HepG2 (cell line): Measurements from ENCODE around the gene LITAF. TPM values are rescaled to one million over a fixed set of nuclear protein-coding genes. Genes with fewer than 3 reads are reported as not detected.

Experiments
- ATAC-seq: fragments of 200-7000 bp; cut with Tn5 transposase; 3 replicates; pipeline ENCODE4 v1.9.1; 2020; ENCODE audit warnings: mild to moderate bottlenecking, moderate library complexity
- BruUV-seq: library from RNA; stranded (reverse); fragments of 400-500 nt; replicated peaks from 2 replicates; lab custom pipeline; 2021; lab: Mats Ljungman, UMichigan
- CTCF ChIA-PET: fragments of 300-600 bp; formaldehyde crosslinking; extraction: SDS; loops from one replicate; lab custom pipeline; 2021; ENCODE audit warnings: low total read pairs, inconsistent platforms, low intra/inter-chr PET ratio; lab: Yijun Ruan, JAX
- POLR2A ChIA-PET: fragments of 350-600 bp; sonication (Branson Sonifier 250); formaldehyde crosslinking; loops from one replicate; lab custom pipeline; 2020; ENCODE audit warnings: antibody characterized with exemption, inconsistent platforms; lab: Yijun Ruan, JAX
- DNase-seq: peaks from one replicate; pipeline ENCODE4 v3.0.0-alpha.2; 2015; ENCODE audit warnings: low spot score
- FAIRE-seq: peaks from 3 replicates; lab custom pipeline; 2011; peaks lifted over from hg19 to GRCh38; lab: Jason Lieb, UNC
- H2AFZ ChIP-seq: one replicate; pipeline ENCODE4 v1.6.1; 2011; ENCODE audit warnings: low read length, inconsistent platforms
- H3K27ac ChIP-seq: fragments of 300-600 bp; 3 replicates; pipeline ENCODE4 v1.8.0; 2011; ENCODE audit warnings: mixed run types, mild to moderate bottlenecking, mixed read lengths, low read length, inconsistent platforms; ENCODE audit not compliant: insufficient read depth; ENCODE audit errors: extremely low read length
- H3K27me3 ChIP-seq, 2 experiments: fragments of 200-600 bp in 1 of 2; 2 replicates in 1 of 2; 3 replicates in 1 of 2; pipeline versions ENCODE4 v1.6.0 to v1.8.0; 2011; ENCODE audit warnings: low read length in 2 of 2, mild to moderate bottlenecking in 2 of 2, moderate library complexity in 2 of 2, inconsistent platforms in 1 of 2; ENCODE audit not compliant: insufficient read depth in 2 of 2, control insufficient read depth in 1 of 2
- H3K36me3 ChIP-seq, 2 experiments: fragments of 200-600 bp in 1 of 2; replicated peaks in 1 of 2; 2 replicates in 1 of 2; 3 replicates in 1 of 2; pipeline versions ENCODE4 v1.5.1 to v1.8.0; 2011; ENCODE audit warnings: low read length in 2 of 2, inconsistent platforms in 1 of 2; ENCODE audit not compliant: insufficient read depth in 2 of 2, control insufficient read depth in 1 of 2
- H3K4me1 ChIP-seq: 2 replicates; pipeline ENCODE4 v1.5.1; 2012; ENCODE audit warnings: low read length, inconsistent platforms; ENCODE audit not compliant: insufficient read depth
- H3K4me2 ChIP-seq: 2 replicates; pipeline ENCODE4 v1.6.0; 2011; ENCODE audit warnings: low read depth, low read length, inconsistent platforms
- H3K4me3 ChIP-seq, 3 experiments: fragments of 200-600 bp in 1 of 3; sonication (generic), shearing (Covaris generic) in 1 of 3; replicated peaks in 1 of 3; 2 replicates each; pipeline ENCODE4 v1.5.1; 2011 to 2016; ENCODE audit warnings: low read length in 3 of 3, inconsistent platforms in 2 of 3, low read depth in 2 of 3, mild to moderate bottlenecking in 2 of 3, control low read depth in 1 of 3, mixed read lengths in 1 of 3; ENCODE audit not compliant: insufficient read depth in 1 of 3
- H3K79me2 ChIP-seq: one replicate; pipeline ENCODE4 v1.6.1; 2011; ENCODE audit warnings: low read length, inconsistent platforms; ENCODE audit not compliant: insufficient read depth
- H3K9ac ChIP-seq: 2 replicates; pipeline ENCODE4 v1.6.0; 2011; ENCODE audit warnings: mild to moderate bottlenecking, low read depth, low read length, inconsistent platforms; ENCODE audit not compliant: insufficient read depth
- H3K9me3 ChIP-seq: 2 replicates; pipeline ENCODE4 v1.5.1; 2012; ENCODE audit warnings: mild to moderate bottlenecking, low read length
- H4K20me1 ChIP-seq: 2 replicates; pipeline ENCODE4 v1.6.0; 2011; ENCODE audit warnings: inconsistent platforms, mild to moderate bottlenecking, low read length, moderate library complexity; ENCODE audit not compliant: insufficient read depth
- ATAD3A ChIP-seq: sonication (generic); formaldehyde crosslinking; IDR thresholded peaks from 2 replicates; pipeline ENCODE4 v1.4.0; 2020; ENCODE audit warnings: missing genetic modification reagents
- EZH2 ChIP-seq: conservative IDR thresholded peaks from 2 replicates; pipeline ENCODE4 v1.6.1; 2012; ENCODE audit warnings: mild to moderate bottlenecking, low read depth, low read length, moderate library complexity
- GTF3A ChIP-seq: sonication (generic); formaldehyde crosslinking; conservative IDR thresholded peaks from 2 replicates; pipeline ENCODE4 v1.4.0; 2020; ENCODE audit warnings: mild to moderate bottlenecking, missing genetic modification reagents
- MEF2D ChIP-seq: sonication (generic); formaldehyde crosslinking; IDR thresholded peaks from 2 replicates; pipeline ENCODE4 v1.5.1; 2020; ENCODE audit warnings: mild to moderate bottlenecking, missing genetic modification reagents
- PRMT3 ChIP-seq: sonication (generic); formaldehyde crosslinking; IDR thresholded peaks from 2 replicates; pipeline ENCODE4 v1.8.1; 2022; ENCODE audit warnings: low read depth, mild to moderate bottlenecking, moderate library complexity, missing genetic modification reagents, borderline replicate concordance
- SCMH1 ChIP-seq: sonication (generic); formaldehyde crosslinking; IDR thresholded peaks from 2 replicates; pipeline ENCODE4 v1.9.0; 2021; ENCODE audit warnings: missing genetic modification reagents, mild to moderate bottlenecking, borderline replicate concordance
- SIN3A ChIP-seq: IDR thresholded peaks from 2 replicates; pipeline ENCODE4 v1.6.1; 2011; ENCODE audit warnings: low read depth, mild to moderate bottlenecking, control low read depth, low read length, borderline replicate concordance
- SMC3 ChIP-seq: IDR thresholded peaks from 2 replicates; pipeline ENCODE4 v1.6.1; 2011; ENCODE audit warnings: low read length, improper control_type of control experiment
- ZNF256 ChIP-seq: sonication (generic); formaldehyde crosslinking; conservative IDR thresholded peaks from 2 replicates; pipeline ENCODE4 v1.4.0; 2020; ENCODE audit warnings: missing genetic modification reagents
- ZNF510 ChIP-seq: sonication (generic); formaldehyde crosslinking; IDR thresholded peaks from 2 replicates; pipeline ENCODE4 v1.4.0; 2020; ENCODE audit warnings: low read depth, mild to moderate bottlenecking, missing genetic modification reagents
- ZNF607 ChIP-seq: sonication (generic); formaldehyde crosslinking; IDR thresholded peaks from 2 replicates; pipeline ENCODE4 v1.5.1; 2020; ENCODE audit warnings: missing genetic modification reagents, mild to moderate bottlenecking, borderline replicate concordance
- ZNF749 ChIP-seq: sonication (generic); formaldehyde crosslinking; IDR thresholded peaks from 2 replicates; pipeline ENCODE4 v1.8.0; 2022; ENCODE audit warnings: mild to moderate bottlenecking, missing genetic modification reagents, moderate library complexity, borderline replicate concordance
- WGBS: methylation state at CpG from one replicate; pipeline ENCODE4 v1.1.6; 2017; ENCODE audit warnings: low lambda C conversion rate; 5-methylcytosine and 5-hydroxymethylcytosine counted together
- in situ Hi-C: cut with HindIII; loops from 2 replicates; pipeline ENCODE4 v1.10.0; 2017; ENCODE audit warnings: low pct_unique_long_range_greater_than_20kb; ENCODE audit not compliant: extremely low pct_ligation_motif_present
- intact Hi-C: fragments of 100-400 bp; cut with micrococcal nuclease; formaldehyde crosslinking; loops from one replicate; pipeline ENCODE4 v1.10.0; 2022; ENCODE audit not compliant: unreplicated experiment
- polyA plus RNA-seq, 8 experiments: library from polyadenylated mRNA; depleted of rRNA in 3 of 8; stranded (reverse) in 7 of 8; unstranded in 1 of 8; fragments of >200 nt; fragmentation: Illumina TruSeq in 4 of 8; extraction: Trizol in 4 of 8; gene quantifications; 2 replicates each; pipeline versions ENCODE4 v1.2.1 to v1.2.3, GENCODE V29; 2011 to 2016; ENCODE audit warnings: low read depth in 4 of 8, missing spikeins in 1 of 8, mixed read lengths in 1 of 8; ENCODE audit not compliant: insufficient read depth in 1 of 8
- total RNA-seq, 5 experiments: library from RNA; depleted of rRNA; stranded (reverse); fragments of >200 nt; fragmentation: Illumina TruSeq; extraction: Trizol; gene quantifications; 2 replicates each; pipeline ENCODE4 v1.2.3, GENCODE V29; 2016; ENCODE audit warnings: low read depth in 1 of 5
- TF ChIP-seq, protein P1 (sequence below): sonication (generic); formaldehyde crosslinking; IDR thresholded peaks from 2 replicates; pipeline ENCODE4 v1.5.0; 2020; ENCODE audit warnings: mild to moderate bottlenecking, missing genetic modification reagents, borderline replicate concordance
- TF ChIP-seq, protein P2 (sequence below): sonication (generic); formaldehyde crosslinking; IDR thresholded peaks from 2 replicates; pipeline ENCODE4 v1.4.0; 2020; ENCODE audit warnings: low read depth, mild to moderate bottlenecking, missing genetic modification reagents

LITAF gene
- total and polyA plus RNA-seq, 2 of the 13 experiments (the other 11 are each of a cell fraction or from before 2014, with no cell fraction given), result 80.1 to 141 TPM

DNA sequence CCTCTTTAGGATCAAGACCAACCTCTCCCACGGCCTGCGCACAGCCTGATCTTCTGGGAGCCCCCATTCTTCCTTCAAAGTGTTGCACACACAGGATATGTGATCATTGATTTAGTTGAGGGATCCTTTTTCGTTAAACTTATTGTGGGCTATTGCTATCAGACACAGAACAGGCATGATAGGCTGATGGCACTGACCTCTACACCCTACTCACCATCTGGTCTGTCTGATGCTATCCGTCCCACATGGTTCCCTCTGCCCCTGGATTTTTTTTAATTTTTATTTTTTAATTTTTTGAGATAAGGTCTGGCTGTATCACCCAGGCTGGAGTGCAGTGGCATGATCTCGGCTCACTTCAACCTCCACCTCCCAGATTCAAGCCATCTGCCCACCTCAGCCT, 19.2 kb upstream of the LITAF start:
- CTCF ChIA-PET, result interaction anchor here (1.2 kb wide), 1 partner anchor 36 kb away, joined by 3 read pairs; no protein-coding TSS in a partner anchor
- WGBS, result 63% methylated on average over 5 of the region's 5 CpGs
- DNase-seq (no peak), ATAC-seq (no peak), FAIRE-seq (no peak)
- H3K4me2 ChIP-seq, result no peak overlapping the region
- TF ChIP-seq SCMH1, result no peak
- TF ChIP-seq GTF3A (CRISPR knock-in tag), result no peak
- TF ChIP-seq MEF2D, result no peak
- no peak for TF ChIP-seq PRMT3 (CRISPR knock-in tag)
- TF ChIP-seq ATAD3A, result no peak
- no peak for TF ChIP-seq SMC3
- H4K20me1 ChIP-seq, result no peaks in the 10 kb centered on the region
- intact Hi-C loops (no loop called here), in situ Hi-C loops (no loop called here)
- POLR2A ChIA-PET, result no interaction called here
- no peaks in the 10 kb centered on the region for H3K79me2 ChIP-seq
- no peaks in the 10 kb centered on the region for H3K9me3 ChIP-seq
- H3K9ac ChIP-seq, result no peak overlapping the region
- BruUV-seq, result no TSS peak
- H3K4me1 ChIP-seq, result peaks cover 12% of the 10 kb centered on the region; the same call in 1 of the 2 replicates
- no peaks in the 10 kb centered on the region for H3K36me3 ChIP-seq
- H3K27ac ChIP-seq, result no peak overlapping the region
- no peak overlapping the region for H2AFZ ChIP-seq
- H3K4me3 ChIP-seq, result no peak overlapping the region
- H3K27me3 ChIP-seq, result peaks cover 12 to 76% of the 10 kb centered on the region in 2 experiments; a peak in 4 of 5 replicates

DNA sequence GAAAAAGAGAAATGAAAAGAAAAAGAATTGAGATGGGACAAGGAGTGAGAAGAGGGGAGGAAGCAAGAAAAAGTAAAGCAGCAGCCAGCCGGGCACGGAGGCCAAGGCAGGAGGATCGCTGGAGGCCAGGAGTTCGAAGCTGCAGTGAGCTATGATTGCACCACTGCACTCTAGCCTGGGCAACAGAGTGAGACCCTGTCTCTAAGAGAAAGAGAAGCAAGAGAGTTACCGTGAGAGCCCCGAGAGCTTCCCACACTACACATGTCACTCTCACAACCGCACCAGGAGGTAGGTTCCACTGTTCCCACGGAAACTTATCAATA, 18.8 kb upstream of the LITAF start:
- ATAC-seq (no peak), DNase-seq (no peak), FAIRE-seq (no peak)
- Histone ChIP-seq H4K20me1 (no peaks in the 10 kb centered on the region), H3K4me3 (no peak overlapping the region), H3K79me2 (no peaks in the 10 kb centered on the region), H3K27ac (no peak overlapping the region), H3K9me3 (no peaks in the 10 kb centered on the region), H3K36me3 (no peaks in the 10 kb centered on the region), H3K27me3 (peaks cover 12 to 77% of the 10 kb centered on the region in 2 experiments; a peak in 4 of 5 replicates), H3K9ac (no peak overlapping the region), H3K4me2 (no peak overlapping the region), H3K4me1 (peaks cover 12% of the 10 kb centered on the region; the same call in 1 of the 2 replicates), H2AFZ (no peak overlapping the region)
- CTCF ChIA-PET, result no interaction called here
- in situ Hi-C loops, result no loop called here
- intact Hi-C loops, result no loop called here
- POLR2A ChIA-PET, result no interaction called here
- BruUV-seq, result no TSS peak
- 70% methylated on average over 8 of the region's 8 CpGs for WGBS
- TF ChIP-seq ZNF749 (CRISPR knock-in tag), result no peak
- TF ChIP-seq ZNF607 (CRISPR knock-in tag), result no peak
- no peak for TF ChIP-seq ZNF510 (CRISPR knock-in tag)
- TF ChIP-seq, protein P1, sequence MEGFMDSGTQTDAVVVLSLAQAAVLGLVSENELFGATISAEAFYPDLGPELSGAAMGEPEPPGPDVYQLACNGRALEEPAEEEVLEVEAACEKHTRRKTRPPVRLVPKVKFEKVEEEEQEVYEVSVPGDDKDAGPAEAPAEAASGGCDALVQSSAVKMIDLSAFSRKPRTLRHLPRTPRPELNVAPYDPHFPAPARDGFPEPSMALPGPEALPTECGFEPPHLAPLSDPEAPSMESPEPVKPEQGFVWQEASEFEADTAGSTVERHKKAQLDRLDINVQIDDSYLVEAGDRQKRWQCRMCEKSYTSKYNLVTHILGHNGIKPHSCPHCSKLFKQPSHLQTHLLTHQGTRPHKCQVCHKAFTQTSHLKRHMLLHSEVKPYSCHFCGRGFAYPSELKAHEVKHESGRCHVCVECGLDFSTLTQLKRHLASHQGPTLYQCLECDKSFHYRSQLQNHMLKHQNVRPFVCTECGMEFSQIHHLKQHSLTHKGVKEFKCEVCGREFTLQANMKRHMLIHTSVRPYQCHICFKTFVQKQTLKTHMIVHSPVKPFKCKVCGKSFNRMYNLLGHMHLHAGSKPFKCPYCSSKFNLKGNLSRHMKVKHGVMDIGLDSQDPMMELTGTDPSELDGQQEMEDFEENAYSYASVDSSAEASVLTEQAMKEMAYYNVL, result 0 out of 2 replicates have a peak, but pooled peaks have one; percentile 23
- TF ChIP-seq ZNF256 (CRISPR knock-in tag), result no peak
- TF ChIP-seq SIN3A, result no peak
- TF ChIP-seq, protein P2, sequence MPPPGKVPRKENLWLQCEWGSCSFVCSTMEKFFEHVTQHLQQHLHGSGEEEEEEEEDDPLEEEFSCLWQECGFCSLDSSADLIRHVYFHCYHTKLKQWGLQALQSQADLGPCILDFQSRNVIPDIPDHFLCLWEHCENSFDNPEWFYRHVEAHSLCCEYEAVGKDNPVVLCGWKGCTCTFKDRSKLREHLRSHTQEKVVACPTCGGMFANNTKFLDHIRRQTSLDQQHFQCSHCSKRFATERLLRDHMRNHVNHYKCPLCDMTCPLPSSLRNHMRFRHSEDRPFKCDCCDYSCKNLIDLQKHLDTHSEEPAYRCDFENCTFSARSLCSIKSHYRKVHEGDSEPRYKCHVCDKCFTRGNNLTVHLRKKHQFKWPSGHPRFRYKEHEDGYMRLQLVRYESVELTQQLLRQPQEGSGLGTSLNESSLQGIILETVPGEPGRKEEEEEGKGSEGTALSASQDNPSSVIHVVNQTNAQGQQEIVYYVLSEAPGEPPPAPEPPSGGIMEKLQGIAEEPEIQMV (CRISPR knock-in tag), result no peak
- TF ChIP-seq EZH2, result no peak
